HEK293 (cell line): Measurements from ENCODE around the gene NR2E3.

ENCODE experiments used
- CTCF ChIP-seq: fragments of 450-650 bp; formaldehyde crosslinking; IDR thresholded peaks from 2 replicates; pipeline ENCODE4 v1.5.1; 2016; ENCODE audit warnings: missing biosample characterization, missing genetic modification characterization
- REST ChIP-seq: fragments of 450-650 bp; formaldehyde crosslinking; IDR thresholded peaks from 2 replicates; pipeline ENCODE4 v1.5.1; 2016; ENCODE audit warnings: missing biosample characterization, missing genetic modification characterization
- ZNF133 ChIP-seq: fragments of 450-650 bp; formaldehyde crosslinking; IDR thresholded peaks from 2 replicates; pipeline ENCODE4 v1.5.1; 2016; ENCODE audit warnings: missing biosample characterization, missing genetic modification characterization
- ZNF24 ChIP-seq: fragments of 450-650 bp; formaldehyde crosslinking; IDR thresholded peaks from 2 replicates; pipeline ENCODE4 v1.5.1; 2016; ENCODE audit warnings: missing biosample characterization, missing genetic modification characterization
- ZNF544 ChIP-seq: fragments of 450-650 bp; formaldehyde crosslinking; IDR thresholded peaks from 2 replicates; pipeline ENCODE4 v1.5.0; 2017; ENCODE audit warnings: missing biosample characterization, missing genetic modification characterization
- ZNF830 ChIP-seq: fragments of 450-650 bp; IDR thresholded peaks from 2 replicates; pipeline ENCODE4 v1.5.0; 2018; ENCODE audit warnings: missing biosample characterization, missing genetic modification characterization, low read depth, mild to moderate bottlenecking, moderate library complexity
- ZNF837 ChIP-seq: fragments of 450-650 bp; formaldehyde crosslinking; IDR thresholded peaks from 2 replicates; pipeline ENCODE4 v1.5.1; 2016; ENCODE audit warnings: missing biosample characterization, missing genetic modification characterization

GRCh38 chr15:71853543-71853942 is 43.2 kb downstream of the NR2E3 start:
- no peak for TF ChIP-seq ZNF837 (tag by site-specific recombination)
- no peak for TF ChIP-seq ZNF24 (tag by site-specific recombination)
- TF ChIP-seq CTCF (tag by site-specific recombination): no peak
- no peak for TF ChIP-seq ZNF830 (tag by site-specific recombination)
- TF ChIP-seq REST (tag by site-specific recombination): no peak
- TF ChIP-seq ZNF133 (tag by site-specific recombination): no peak
- TF ChIP-seq ZNF544: no peak
